ENCODE results near the gene XIRP1.
A peak's percentile ranks its signal among the peaks of the same experiment; 100 is the strongest.
"Not testable (repeated sequence)": the region's sequence is repeated elsewhere in the genome, so short reads cannot be mapped to it uniquely, and the experiment has no call there.

The XIRP1 gene

DNA sequence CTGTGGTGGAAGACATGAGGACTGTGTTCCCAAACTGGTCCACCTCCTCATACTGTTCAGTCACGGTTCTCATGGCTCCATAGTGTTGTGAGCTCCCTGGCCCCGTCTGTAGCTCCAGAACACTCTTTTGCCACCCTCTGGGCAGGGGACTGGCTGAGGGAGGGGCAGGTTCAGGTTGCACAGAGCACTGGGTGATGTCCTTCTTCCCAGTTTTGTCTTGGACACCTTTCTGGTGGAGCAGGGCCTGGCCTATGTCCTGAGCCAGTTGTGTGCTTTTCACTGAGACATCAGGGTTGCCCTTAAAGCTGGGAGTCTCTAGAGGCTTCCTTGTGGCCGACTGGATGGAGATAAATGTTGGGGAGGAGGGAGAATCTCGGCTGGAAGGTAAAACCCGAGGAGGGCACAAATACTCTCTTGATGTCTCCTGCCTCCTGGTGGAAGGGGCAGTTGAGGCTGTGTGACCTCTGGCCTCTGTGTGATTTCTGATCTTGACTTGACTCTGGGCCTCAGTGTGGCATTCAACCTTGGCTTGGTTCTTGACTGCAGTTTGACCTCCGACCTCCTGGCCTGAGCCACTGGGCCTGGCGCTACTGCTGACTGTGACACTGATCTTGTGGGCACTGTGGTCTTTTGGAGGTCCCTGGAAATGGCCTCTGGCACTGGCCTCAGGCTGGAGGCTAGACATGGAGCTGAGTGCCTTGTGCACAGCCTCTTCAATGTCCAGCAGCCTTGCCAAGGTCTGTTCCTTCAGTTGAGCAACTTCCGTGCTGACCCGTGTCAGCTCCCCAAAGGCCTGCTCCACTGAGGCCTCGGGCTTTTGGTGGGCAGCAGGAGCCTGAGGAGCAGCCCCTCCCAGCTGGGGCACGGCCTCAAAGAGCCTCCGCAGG is 8.1 kb downstream of the XIRP1 start:
- DNase-seq = no peak

DNA sequence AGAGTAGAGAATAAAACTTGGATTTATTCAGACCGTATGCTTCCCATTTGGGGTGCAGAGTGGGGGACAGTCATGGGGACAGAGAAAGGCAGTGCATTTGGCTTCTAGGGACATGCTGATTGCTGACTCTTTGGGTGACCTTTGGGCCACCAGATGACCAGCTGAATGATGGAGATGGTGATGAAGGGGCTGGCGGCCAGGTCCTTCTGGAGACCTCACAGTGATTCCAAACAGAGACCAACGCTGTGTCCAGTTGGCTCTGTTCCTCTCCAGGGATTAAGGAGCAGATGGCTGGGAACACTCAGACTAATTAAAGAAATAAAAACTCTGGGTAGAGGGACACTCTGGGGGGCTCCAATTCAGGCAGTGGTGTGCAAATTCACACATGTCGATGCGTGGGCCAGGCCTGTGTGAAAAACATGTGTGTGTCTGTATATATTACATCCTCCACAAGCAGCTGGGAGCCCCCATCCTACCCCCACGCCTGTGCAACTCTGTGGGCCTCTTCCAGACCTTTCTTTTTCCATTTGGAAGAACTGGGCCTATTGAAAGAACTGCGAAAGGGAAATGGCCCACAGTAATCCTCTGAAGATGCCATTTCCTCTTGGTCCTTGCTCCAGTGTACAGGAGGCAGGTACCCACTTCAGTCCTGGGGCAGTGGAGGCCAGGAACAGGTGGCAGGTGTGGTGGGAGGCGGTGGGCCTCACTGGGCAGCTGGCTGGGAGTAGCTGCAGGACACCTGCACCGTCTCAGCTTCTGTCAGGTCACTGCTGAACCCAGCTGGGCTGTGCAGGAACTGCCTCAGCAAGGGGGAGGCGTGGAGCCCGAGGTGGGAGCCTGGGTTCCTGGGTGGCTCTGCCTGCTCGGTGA is 8.9 kb downstream of the XIRP1 start:
- no peak for DNase-seq

DNA sequence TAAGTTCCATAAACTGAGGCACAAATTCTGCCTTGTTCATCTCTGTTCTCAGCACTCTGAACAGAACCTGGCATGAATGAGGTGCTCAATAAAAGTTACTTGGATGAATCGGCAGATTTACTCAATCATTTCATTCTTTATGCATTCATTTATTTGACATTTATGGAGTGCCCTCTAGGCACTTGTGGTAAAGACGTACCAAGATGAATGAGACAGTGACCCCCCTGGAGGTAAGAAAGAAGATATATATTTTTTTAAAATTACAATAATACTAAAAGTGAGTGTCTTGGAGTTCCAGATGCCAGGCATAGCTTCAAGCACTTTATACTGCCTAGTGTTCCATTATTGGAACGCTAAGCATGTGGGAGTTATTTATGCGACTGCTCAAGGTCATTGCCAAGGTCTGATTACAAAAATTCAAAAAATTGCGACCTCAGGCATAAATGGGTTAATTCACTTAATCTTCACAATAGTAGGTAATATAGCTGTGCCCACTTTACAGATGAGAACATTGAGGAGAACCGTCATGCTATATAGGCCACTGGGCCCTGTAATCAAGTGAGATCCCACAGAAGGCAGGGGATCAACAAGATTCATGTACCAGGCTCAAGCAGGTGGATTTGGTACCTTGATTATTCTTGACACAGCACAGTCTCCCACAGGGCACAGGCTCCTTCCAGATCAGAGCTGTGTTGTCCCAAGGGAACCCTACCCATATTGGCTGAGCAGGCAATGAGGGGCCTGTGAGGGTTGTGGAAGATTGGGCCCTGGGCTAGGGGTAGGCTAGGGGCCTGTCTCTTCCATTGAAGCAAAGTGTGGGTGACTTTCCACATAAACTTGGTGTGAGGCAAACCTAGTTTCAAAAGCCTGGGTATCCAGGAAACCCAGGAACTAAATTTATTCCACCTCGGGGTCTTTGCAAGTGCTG is 10.7 kb downstream of the XIRP1 start:
- no peak for DNase-seq

DNA sequence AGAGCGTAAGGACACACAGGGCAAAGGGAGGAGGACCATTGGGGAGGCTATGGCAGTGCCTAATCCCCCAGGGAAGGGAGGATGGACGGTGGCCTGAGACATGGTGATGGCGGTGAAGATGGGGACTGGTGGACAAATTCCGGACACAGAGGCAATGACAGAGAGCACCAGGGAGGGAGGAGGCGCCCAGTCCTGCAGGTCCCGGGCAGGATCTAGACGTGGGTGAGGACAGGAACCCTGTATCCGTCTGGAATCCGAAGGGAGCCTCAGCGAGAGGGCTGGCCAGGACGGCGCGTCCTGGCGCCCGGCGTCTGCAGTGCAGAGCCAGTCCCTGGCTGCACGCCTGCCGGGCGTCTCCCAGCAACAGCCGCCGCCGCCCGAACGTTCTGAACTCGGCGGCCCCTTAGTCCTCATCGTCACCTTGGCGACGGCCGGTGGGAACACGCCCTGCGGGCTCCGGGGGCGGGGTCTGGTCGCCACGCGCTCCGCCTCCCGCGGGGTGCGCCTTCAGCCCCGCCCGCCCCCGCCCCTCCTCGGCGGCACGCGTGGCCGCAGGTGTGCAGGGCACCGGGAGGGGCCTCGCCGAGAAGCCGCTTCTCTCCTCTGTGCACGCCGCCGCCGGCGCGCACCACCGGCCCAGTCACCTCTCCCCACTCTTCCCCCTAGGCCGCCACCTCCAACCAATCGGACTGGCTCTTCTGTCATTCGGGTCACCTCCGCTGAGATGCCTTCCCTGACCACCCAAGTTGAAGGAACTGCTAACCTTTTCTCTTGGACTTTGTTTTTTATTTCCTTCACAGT is 11.6 kb downstream of the XIRP1 start:
- DNase-seq = peak; percentile 62 to 81

DNA sequence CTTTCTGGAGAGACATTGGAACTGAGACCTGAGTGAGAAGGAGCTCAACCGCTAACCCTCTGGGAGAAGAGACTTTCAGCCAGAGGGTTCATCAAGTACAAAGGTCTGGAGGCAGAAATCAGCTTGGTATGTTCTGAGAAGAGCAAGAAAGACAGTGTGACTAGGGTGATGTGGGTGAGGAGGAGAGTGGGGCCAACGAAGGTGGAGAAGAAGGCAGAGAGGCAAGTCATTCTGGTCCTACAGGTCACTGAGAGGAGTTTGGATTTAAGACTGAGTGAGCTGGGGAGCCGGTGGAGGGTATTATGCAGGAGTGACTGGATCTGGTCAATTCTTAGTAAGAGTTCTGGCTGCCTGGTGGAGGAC is 12.2 kb downstream of the XIRP1 start:
- DNase-seq = no peak

DNA sequence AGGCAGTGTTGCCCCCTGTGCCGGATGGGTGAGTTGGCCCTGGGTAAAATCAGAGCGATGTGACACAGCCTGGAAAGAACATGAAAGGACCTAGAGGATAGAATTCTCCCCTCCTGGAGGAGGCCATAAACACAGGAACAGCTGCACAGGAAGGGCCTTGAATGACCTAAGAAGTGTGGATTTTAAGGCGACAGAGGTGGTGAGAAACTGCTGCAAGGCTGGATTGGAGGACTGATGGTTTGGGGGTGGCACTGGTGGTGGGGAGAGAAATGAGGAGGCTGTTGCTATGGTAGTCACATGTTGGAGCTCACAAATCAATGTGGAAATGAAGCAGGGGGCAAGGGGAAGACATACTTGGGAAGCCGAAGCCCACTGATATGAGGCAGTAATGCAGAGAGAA is 13.8 kb downstream of the XIRP1 start:
- no peak for DNase-seq

DNA sequence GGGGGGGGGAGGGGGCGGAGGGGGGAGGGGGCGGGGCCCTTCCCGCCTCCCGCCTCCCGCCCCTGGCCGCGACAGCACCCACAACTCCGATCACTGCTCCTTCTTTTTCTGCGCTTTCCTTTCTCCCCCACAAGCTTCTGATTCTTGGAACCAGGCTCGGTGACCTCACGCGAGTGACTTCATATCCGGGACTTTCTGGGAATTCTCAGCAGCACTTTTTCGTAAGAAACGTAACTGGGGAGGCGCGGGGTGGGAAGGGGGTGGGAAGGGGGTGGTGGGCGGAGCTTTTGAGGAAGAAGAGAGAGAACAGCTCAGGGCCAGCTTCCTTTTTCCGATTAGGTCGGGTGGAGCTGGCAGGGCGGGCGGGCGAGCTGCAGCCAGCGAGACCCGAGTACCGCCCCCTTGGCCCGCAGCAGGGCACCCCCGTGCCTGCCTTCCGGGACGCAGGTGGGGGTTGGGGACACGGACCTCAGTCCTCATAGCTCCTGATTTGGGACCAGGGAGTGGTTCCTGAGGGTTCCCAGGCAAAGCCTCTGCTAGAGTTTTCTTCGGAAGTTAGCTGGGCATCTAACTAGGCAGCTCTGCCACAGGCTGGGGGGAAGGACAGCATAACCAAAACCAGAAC is 14.6 kb downstream of the XIRP1 start:
- peak in 1 of 2 experiments; percentile 18 for DNase-seq

DNA sequence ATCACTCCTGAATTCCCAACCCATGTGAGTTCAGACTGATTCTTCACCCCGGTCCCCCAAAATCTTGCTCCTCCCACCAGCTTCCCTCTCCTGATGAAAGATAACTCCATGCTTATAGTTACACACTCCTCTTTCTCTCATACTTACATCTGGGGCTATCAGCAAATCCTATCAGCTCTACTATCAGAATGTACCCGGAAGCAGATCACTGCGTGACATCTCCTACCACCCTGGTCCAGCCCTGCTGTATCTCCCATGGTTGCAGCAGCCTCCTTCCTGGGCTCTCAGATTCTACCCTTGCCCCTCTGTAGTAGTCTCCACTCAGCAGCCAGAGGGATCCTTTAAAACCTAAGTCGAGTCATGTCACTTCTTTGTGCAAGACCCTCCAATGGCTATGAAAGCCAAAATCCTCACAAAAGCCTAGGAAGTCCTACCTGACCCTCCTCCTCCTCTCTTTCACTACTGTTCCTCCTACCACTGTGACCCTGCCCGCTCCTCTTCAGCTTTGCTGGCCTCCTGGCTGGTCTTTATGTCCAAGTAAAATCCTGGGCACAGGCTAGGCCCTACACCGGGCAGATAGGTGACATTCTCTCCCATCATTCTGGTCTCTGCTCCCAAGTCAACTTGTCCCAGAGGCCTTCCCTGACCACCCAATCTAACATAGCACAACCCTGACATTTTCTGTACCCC is 16.2 kb downstream of the XIRP1 start:
- no peak for DNase-seq

DNA sequence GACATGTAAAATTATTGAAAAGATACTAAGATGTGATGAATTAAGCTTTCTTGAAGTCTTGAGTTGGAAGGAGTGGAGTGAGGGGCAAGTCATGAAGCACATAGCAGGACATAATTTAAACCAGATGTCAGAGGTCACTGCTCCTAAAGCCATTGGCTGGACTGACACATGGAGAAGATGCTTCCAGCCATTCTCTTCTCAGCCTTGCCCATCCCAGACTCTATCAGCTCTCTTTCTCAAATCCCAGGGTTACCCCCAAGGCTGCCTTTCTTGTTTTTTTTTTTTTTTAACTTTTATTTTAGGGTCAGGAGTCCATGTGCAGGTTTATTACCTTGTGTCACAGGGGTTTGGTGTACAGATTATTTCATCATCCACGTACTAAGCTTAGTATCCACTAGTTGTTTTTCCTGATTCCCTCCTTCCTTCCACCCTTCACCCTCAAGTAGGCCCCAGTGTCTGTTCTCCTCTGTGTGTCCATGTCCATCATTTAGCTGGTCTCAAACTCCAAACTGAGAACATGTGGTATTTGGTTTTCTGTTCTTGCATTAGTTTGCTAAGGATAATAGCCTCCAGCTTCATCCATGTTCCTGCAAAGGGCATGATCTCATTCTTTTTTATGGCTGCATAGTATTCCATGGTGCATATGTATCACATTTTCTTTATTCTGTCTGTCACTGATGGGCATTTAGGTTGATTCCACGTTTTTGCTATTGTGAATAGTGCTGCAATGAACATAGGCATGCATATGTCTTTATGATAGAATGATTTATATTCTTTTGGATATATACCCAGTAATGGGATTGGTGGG is 18.9 kb downstream of the XIRP1 start:
- no peak for DNase-seq

DNA sequence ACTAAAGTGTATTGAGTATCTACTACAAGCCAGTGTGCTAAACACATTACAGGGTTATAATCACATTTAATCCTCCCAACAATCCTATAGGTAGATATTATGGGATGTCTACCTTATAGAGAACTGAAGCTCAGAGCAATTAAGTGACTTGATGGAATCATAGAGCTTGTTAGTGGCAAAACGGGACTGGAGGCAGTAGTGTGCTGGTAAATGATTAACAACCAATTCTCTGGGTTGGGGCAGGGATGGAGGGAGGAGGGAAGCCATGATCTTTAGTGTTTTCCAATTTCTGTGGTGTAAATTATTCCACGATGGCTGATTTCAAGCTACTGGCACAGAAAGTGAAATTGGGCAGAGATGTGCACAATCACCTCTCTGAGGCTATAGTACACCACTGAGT is 20.5 kb downstream of the XIRP1 start:
- no peak for DNase-seq

DNA sequence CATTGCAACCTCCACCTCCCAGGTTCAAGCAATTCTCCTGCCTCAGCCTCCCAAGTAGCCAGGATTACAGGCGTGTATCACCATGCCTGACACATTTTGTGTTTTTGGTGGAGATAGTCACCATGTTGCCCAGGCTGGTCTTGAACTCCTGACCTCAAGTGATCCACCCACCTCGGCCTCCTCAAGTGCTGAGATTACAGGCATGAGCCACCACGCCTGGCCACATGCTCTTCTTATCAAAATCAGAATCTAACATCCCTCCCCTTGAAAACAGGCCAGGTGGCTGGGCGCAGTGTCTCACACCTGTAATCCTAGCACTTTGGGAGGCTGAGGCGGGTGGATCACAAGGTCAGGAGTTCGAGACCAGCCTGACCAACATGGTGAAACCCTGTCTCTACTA is 21.5 kb downstream of the XIRP1 start:
- DNase-seq = not testable (repeated sequence)

DNA sequence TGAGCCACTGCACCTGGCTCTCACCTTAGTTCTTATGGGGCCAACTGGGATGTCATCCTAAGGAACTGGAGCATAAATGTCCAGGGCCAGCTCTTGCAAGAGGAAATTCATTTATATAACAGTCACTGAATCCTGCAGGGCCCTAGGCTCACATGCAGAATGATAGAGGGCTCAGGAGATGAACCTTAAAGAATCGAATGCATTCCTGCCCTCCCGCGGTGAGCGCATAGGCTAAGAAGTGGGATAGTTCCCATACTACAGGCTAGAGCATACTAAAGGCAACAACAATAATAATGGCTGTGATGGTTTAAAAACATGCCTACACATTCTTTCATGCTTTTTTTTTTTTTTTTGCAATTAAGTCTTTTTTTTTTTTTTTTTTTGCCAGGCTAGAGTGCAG is 21.9 kb downstream of the XIRP1 start:
- DNase-seq = no peak

DNA sequence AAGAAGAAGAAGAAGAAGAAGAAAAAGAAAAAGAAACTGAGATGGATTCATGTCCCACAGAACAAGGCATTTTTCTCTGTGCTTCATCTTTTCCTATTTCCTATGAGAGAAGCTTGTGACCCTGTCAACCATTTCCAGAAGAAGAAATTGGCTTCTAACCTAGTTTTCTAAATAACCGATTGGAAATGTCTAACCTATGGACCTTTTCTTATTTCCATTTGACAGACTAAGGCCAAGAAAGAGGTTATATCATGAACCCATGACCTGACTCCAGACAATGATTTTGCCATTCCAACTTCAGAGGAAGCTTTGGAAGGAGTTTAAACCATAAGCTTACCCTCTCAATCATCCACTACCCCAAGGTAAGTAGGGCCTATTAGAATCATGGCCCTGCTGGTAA is 22.7 kb downstream of the XIRP1 start:
- no peak for DNase-seq

DNA sequence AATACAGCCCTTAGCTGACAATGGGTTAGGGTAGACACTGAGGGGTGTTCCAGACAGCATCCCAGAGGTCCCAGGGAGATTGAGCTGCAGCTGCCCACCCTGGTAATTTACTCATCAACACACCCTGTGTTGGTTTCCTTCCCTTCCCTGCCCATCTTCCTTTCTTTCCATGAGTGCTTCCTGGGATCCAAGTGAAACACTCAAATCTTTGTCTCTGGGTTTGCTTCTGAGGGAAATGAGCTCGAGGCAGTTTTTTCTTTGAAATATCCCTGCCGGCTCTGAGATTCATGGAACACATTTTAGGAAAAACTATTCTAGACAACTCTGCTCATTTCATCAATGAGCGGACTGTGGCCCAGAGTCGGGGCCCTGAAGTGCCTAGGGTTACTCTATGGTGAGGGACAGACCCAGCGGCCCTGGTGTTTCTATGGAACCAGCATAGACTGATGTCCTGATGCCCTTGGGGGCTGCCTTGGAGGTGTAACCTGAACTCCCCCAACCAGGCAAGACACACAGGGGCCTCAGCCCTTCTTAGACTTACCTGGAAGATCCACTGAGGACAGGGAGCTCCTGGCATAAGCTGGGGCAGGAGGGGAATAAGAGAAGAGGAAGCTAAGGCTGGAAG is 24.1 kb downstream of the XIRP1 start:
- DNase-seq = no peak

DNA sequence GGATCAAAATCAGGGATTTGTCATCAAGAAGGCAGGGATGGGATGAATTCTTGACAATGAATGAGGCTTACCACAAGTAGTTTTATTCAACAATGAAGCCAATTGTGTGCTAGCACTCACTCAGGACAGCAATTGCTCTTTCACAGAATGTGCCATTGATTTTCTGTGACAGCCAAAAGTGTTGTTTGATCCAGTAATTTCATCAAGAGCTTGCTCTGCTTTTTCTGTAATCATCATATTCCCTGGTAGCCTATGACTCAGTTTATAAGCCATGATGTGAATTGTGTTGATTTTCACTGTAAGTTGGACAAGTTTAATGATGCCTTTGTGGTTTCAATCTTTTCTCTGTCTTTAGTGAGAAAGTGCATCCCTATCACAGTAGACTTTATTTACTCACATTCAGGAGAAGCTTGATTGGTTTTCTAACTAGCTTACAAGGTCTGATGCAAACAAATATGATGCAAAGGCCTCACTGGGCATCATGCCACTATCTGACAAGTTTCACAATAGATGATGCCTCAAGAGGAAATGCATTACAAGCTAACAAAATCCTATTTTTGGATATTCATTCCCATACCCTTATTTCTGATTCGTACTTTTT is 25.4 kb downstream of the XIRP1 start:
- no peak for DNase-seq

DNA sequence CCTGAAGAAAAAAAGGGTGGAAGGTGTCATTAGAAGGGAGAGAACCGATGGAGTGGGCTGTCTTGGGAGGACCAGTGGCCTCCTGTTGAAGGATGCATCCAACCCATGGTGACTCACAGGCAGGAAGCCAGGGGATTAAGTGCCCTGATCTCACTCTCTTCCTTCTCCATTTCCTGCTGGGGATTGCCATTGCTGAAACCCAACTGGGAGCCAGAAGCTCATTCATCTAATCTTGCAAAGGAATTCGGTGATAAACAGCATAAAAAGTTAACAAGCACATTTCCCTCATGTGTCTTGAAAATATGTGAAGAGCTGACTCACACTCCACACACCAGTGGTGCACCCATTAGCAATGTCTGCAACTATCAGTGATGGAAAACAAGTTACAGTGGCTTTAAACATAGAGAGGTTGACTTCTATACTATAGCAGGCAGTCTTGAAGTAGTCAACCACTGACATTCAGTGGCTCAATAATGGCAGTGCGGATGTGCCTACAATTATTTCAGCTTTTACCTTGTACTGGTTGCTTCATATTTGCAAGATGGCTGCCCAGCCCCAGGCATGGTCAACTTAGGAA is 26.2 kb downstream of the XIRP1 start:
- no peak for DNase-seq

DNA sequence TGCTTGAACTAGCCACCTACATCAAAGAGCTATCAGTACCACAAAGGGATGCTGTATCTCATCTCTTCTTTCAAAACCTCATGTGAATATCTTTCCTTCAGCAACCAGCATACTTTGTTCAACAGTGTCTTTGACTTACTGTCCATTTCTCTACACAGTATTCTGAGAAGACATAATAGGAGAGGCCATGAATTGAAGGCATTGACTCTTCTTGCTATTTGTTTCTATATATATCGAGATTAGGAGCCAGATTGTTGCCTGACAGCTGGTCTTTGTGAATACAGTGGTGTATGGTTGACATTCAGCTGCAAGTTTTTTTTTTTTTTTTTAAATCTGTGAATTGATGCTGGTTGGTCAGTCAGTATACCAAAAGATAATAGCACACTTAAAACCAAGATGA is 26.9 kb downstream of the XIRP1 start:
- DNase-seq = no peak

DNA sequence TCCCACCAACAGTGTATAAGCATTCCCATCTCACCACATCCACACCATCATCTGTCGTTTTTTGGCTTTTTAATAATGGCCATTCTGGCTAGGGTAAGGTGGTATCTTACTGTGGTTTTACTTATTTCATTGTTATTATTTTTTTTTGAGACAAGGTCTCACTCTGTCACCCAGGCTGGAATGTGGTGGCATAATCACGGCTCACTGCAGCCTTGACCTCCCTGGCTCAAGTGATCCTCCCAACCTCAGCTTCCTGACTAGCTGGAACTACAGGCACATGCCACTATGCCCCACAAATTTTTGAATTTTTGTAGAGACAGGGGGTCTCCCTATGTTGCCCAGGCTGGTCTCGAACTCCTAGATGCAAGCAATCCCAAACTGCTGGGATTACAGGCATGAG is 28.0 kb downstream of the XIRP1 start:
- DNase-seq = no peak

Measured in NCI-H1930 (cell line).